ENCODE measurements around the gene RCAN1. TPM values are rescaled to one million over a fixed set of nuclear protein-coding genes. Genes with fewer than 3 reads are reported as not detected.

RCAN1 gene
- total RNA-seq, 1 experiment from 2014 or later = 13.5 TPM

DNA sequence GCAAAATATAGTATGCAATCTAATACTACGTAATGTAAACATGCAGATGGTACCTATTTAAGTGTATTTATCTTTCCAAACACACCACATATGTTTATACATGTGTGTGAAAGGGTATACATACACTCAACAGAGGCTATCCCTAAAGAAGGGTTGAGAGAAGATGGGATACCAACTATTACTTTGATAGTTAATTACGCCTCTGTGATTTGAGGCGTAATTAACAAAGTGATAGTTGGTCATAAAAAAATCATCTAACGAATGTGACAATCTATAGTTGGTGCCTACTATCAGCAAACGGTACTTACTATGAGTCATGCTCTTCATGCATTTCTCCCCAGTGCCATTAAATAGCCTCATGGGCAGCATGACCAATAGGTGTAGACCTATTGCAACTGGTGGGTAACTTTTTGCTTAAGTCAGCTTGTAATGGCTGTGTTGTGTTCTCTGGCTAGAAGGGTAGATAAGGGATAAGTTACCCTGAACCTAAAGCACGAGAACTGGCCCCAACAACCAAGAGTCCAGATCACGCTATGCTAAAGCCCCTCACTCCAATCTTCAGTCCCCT, 15.3 kb downstream of the RCAN1 start:
- Histone ChIP-seq H3K36me3 (ENCODE audit: control insufficient read depth, insufficient read depth, low read length) (no peaks in the 10 kb centered on the region), H3K4me3 (ENCODE audit: low read depth in 2 of 2, low read length in 2 of 2) (no peak overlapping the region), H3K9me3 (ENCODE audit: control insufficient read depth, insufficient read depth, low read depth, low read length) (no peaks in the 10 kb centered on the region), H3K4me1 (ENCODE audit: control insufficient read depth, insufficient read depth, low read length) (no peaks in the 10 kb centered on the region), H3K27ac (ENCODE audit: low read length) (no peak overlapping the region), H3K27me3 (ENCODE audit: control insufficient read depth, insufficient read depth, low read length) (no peaks in the 10 kb centered on the region)
- intact Hi-C loops (cut with micrococcal nuclease; ENCODE audit: unreplicated experiment) (no loop called here), in situ Hi-C loops (cut with HindIII; ENCODE audit: low pct_unique_long_range_greater_than_20kb, low sequenced_read_pairs) (no loop called here)
- TF ChIP-seq, protein P1, sequence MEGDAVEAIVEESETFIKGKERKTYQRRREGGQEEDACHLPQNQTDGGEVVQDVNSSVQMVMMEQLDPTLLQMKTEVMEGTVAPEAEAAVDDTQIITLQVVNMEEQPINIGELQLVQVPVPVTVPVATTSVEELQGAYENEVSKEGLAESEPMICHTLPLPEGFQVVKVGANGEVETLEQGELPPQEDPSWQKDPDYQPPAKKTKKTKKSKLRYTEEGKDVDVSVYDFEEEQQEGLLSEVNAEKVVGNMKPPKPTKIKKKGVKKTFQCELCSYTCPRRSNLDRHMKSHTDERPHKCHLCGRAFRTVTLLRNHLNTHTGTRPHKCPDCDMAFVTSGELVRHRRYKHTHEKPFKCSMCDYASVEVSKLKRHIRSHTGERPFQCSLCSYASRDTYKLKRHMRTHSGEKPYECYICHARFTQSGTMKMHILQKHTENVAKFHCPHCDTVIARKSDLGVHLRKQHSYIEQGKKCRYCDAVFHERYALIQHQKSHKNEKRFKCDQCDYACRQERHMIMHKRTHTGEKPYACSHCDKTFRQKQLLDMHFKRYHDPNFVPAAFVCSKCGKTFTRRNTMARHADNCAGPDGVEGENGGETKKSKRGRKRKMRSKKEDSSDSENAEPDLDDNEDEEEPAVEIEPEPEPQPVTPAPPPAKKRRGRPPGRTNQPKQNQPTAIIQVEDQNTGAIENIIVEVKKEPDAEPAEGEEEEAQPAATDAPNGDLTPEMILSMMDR (IDR thresholded peaks at IDR 0.05) = no peak
- TF ChIP-seq POLR2AphosphoS5 (IDR thresholded peaks at IDR 0.05; ENCODE audit: low read depth, low read length) = no peak
- no peak for TF ChIP-seq TCF7L2 (IDR thresholded peaks at IDR 0.05; ENCODE audit: low read depth, low read length)
- DNase-seq (ENCODE audit: low read depth, low spot score) (no peak), ATAC-seq (no peak)
- no TSS peak for BruUV-seq (replicated peaks)
- ChIA-PET POLR2A (no interaction called here), CTCF (no interaction called here)

DNA sequence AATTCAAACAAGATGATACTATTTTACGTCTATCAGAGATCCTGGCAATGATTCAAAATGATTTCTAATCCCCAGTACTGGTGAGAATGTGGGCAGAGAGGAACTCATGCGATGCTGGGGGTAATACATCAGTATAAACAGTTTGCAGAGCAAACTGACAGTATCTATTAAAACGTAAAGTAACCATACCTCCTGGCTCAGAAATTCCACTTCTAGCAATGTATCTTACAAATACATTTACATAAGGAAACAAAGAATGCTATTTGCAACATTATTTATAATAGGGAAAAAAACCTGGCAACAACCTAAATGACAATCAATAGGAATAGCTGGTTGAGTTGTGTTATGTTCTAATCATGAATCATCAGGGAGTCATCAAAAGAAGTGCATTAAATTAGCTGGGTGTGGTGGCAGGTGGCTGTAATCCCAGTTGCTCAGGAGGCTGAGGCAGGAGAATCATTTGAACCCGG, 15.9 kb downstream of the RCAN1 start:
- no peaks in the 10 kb centered on the region for H3K9me3 ChIP-seq (ENCODE audit: control insufficient read depth, insufficient read depth, low read depth, low read length)
- intact Hi-C loops (cut with micrococcal nuclease; ENCODE audit: unreplicated experiment) (no loop called here), in situ Hi-C loops (cut with HindIII; ENCODE audit: low pct_unique_long_range_greater_than_20kb, low sequenced_read_pairs) (no loop called here)
- no peak for ATAC-seq
- ChIA-PET POLR2A (no interaction called here), CTCF (no interaction called here)
- no peaks in the 10 kb centered on the region for H3K36me3 ChIP-seq (ENCODE audit: control insufficient read depth, insufficient read depth, low read length)
- BruUV-seq (replicated peaks) = no TSS peak
- H3K4me1 ChIP-seq (ENCODE audit: control insufficient read depth, insufficient read depth, low read length) = no peaks in the 10 kb centered on the region; the same call in 1 of the 2 replicates
- TF ChIP-seq TCF7L2 (IDR thresholded peaks at IDR 0.05; ENCODE audit: low read depth, low read length) = no peak
- TF ChIP-seq, protein P1 (IDR thresholded peaks at IDR 0.05) = no peak
- TF ChIP-seq SIN3A (IDR thresholded peaks at IDR 0.05; ENCODE audit: borderline replicate concordance, insufficient read depth, low read depth, low read length) = no peak
- TF ChIP-seq, protein P2, sequence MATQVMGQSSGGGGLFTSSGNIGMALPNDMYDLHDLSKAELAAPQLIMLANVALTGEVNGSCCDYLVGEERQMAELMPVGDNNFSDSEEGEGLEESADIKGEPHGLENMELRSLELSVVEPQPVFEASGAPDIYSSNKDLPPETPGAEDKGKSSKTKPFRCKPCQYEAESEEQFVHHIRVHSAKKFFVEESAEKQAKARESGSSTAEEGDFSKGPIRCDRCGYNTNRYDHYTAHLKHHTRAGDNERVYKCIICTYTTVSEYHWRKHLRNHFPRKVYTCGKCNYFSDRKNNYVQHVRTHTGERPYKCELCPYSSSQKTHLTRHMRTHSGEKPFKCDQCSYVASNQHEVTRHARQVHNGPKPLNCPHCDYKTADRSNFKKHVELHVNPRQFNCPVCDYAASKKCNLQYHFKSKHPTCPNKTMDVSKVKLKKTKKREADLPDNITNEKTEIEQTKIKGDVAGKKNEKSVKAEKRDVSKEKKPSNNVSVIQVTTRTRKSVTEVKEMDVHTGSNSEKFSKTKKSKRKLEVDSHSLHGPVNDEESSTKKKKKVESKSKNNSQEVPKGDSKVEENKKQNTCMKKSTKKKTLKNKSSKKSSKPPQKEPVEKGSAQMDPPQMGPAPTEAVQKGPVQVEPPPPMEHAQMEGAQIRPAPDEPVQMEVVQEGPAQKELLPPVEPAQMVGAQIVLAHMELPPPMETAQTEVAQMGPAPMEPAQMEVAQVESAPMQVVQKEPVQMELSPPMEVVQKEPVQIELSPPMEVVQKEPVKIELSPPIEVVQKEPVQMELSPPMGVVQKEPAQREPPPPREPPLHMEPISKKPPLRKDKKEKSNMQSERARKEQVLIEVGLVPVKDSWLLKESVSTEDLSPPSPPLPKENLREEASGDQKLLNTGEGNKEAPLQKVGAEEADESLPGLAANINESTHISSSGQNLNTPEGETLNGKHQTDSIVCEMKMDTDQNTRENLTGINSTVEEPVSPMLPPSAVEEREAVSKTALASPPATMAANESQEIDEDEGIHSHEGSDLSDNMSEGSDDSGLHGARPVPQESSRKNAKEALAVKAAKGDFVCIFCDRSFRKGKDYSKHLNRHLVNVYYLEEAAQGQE (IDR thresholded peaks at IDR 0.05; ENCODE audit: insufficient read depth in 1 of 2, low read depth in 2 of 2, low read length in 1 of 2) = no peak
- TF ChIP-seq POLR2AphosphoS5 (IDR thresholded peaks at IDR 0.05; ENCODE audit: low read depth, low read length) = no peak
- no peak overlapping the region for H3K27ac ChIP-seq (ENCODE audit: low read length)
- H3K4me3 ChIP-seq (ENCODE audit: low read depth in 2 of 2, low read length in 2 of 2) = no peak overlapping the region
- H3K27me3 ChIP-seq (ENCODE audit: control insufficient read depth, insufficient read depth, low read length) = no peaks in the 10 kb centered on the region
- no peak for DNase-seq (ENCODE audit: low read depth, low spot score)
